SK-N-MC (cell line): ENCODE data around the gene SQSTM1.

Experiments used
- DNase-seq: peaks from one replicate; pipeline ENCODE4 v3.0.0-alpha.2; 2011; ENCODE audit warnings: low read depth, low spot score
- H3K27ac ChIP-seq: fragments of 200-600 bp; sonication (generic); 2 replicates; pipeline ENCODE4 v1.5.1; 2016; ENCODE audit warnings: mixed run types
- H3K36me3 ChIP-seq: fragments of 200-600 bp; sonication (generic); 2 replicates; pipeline ENCODE4 v1.6.1; 2017; ENCODE audit warnings: antibody characterized with exemption, low read length, mixed read lengths; ENCODE audit not compliant: insufficient read depth
- H3K4me3 ChIP-seq: fragments of 200-600 bp; sonication (generic); 2 replicates; pipeline ENCODE4 v1.5.1; 2016
- H3K9ac ChIP-seq: fragments of 200-600 bp; sonication (generic); 2 replicates; pipeline ENCODE4 v1.8.0; 2017; ENCODE audit warnings: mixed run types, mixed read lengths; ENCODE audit not compliant: insufficient read length
- H3K9me3 ChIP-seq: fragments of 200-600 bp; sonication (generic); 2 replicates; pipeline ENCODE4 v1.6.1; 2017; ENCODE audit warnings: low read depth, mild to moderate bottlenecking, antibody characterized with exemption, low read length, moderate library complexity, mixed read lengths
- EZH2 ChIP-seq: fragments of 200-600 bp; sonication (generic); IDR thresholded peaks from one replicate; pipeline ENCODE4 v1.6.1; 2017; ENCODE audit warnings: antibody characterized with exemption
- FOXP2 ChIP-seq: optimal IDR thresholded peaks from 2 replicates; pipeline ENCODE3; 2011; ENCODE audit warnings: mild to moderate bottlenecking, moderate library complexity; ENCODE audit not compliant: insufficient read depth; ENCODE audit errors: extremely low read length, control extremely low read depth
- POLR2AphosphoS5 ChIP-seq: IDR thresholded peaks from 2 replicates; pipeline ENCODE4 v1.6.1; 2012; ENCODE audit warnings: mild to moderate bottlenecking, low read depth, low read length, borderline replicate concordance

SQSTM1 gene

GRCh38 chr5:179874536-179875292 is 54.0 kb downstream of the SQSTM1 start:
- Histone ChIP-seq H3K9me3 (no peaks in the 10 kb centered on the region), H3K36me3 (peaks cover 12% of the 10 kb centered on the region; the same call in 1 of the 2 replicates), H3K4me3 (no peak overlapping the region), H3K9ac (no peak overlapping the region), H3K27ac (no peak overlapping the region)
- no peak for DNase-seq
- TF ChIP-seq FOXP2 (no peak), EZH2 (no peak), POLR2AphosphoS5 (no peak)

DNA sequence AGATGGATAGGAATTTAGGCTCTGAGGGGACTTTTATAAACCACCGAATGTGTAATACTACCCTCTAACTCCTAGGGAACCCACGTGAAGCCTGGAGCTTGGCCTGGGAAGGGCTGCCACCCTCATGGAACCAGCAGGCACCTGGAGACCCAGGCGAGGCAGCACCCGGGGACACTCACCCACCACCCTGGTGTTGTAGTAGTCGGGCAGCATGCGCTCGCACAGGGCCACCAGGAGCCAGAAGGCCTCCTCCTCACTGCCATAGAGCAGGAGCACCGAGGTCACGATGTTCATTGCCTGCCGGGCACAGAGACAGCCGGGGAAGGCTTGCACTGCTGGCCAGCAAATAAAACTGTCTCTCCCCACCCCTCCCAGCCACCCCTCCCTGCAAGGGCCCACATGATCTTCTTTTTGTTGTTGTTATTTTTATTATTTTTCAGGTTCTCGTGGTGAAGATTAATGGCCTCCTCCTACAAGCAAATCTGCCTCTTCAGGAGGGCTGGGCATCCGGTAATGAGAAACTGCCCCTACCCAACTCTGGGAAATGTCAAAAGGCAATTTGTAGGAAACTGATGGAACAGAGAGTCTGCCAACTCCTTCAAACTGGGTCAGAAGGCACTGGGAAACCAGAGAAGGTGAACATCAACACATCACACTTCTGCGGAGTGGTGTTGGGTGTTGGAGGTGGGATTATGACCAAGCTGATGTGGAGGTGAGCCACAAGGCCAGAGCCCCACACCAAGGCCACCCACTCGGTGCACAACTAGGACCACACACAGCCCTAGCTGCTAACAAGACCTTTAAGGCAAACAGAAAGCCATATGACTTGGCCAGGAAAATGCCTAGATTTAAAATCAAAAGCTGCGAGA is 55.3 kb downstream of the SQSTM1 start:
- Histone ChIP-seq H3K36me3 (peaks cover 12% of the 10 kb centered on the region; the same call in 1 of the 2 replicates), H3K4me3 (no peak overlapping the region), H3K27ac (no peak overlapping the region), H3K9ac (no peak overlapping the region), H3K9me3 (no peaks in the 10 kb centered on the region)
- no peak for DNase-seq
- TF ChIP-seq EZH2 (no peak), FOXP2 (no peak), POLR2AphosphoS5 (no peak)

GRCh38 chr5:179876610-179876952 is 55.9 kb downstream of the SQSTM1 start:
- H3K27ac ChIP-seq: no peak overlapping the region
- no peak overlapping the region for H3K9ac ChIP-seq
- H3K36me3 ChIP-seq: peaks cover 12% of the 10 kb centered on the region; the same call in 1 of the 2 replicates
- no peaks in the 10 kb centered on the region for H3K9me3 ChIP-seq
- TF ChIP-seq FOXP2: no peak
- no peak for TF ChIP-seq POLR2AphosphoS5
- no peak for TF ChIP-seq EZH2
- no peak for DNase-seq
- H3K4me3 ChIP-seq: no peak overlapping the region

DNA sequence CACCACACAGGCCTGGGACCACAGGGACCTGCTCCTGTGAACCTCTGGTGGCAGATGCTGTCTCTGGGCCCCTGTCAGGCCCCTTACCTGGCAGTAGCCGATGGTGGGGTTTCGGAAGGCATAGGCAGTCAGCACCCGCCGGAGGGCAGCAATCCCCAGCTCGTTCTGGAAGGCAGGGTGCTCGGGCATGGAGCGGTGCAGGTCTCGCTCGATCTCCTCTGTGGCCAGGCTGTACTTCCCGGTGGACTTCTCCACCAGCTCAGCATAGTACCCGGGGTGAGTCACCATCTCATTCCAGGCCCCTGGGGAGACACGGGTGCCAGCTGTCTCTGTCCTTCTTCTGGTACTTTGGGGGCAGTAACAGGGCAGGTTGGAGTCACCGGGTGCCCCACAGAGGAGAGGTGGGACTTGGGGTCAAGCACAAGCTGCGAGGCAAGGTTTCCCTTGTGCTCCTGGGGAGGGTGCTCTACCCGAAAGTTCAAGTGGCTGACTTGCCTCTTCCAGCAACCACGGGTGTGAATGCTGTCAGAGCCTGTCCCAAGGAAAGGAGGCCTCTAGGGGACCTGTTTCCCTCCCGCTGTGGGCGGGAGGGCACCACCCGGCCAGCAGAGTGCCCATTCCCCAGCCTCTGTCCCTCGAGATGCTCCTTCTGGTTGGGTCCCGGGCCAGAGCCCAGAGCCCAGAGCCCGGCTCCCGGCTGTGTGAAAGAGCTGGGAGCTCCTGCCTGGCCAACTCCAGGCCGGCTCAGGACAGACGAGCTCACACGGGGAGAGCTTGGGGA is 57.7 kb downstream of the SQSTM1 start:
- no peak for TF ChIP-seq POLR2AphosphoS5
- no peak for TF ChIP-seq FOXP2
- TF ChIP-seq EZH2: no peak
- no peak overlapping the region for H3K9ac ChIP-seq
- no peak overlapping the region for H3K27ac ChIP-seq
- H3K4me3 ChIP-seq: no peak overlapping the region
- peaks cover 3% of the 10 kb centered on the region; the same call in 1 of the 2 replicates for H3K9me3 ChIP-seq
- no peak for DNase-seq
- peaks cover 14% of the 10 kb centered on the region for H3K36me3 ChIP-seq

DNA sequence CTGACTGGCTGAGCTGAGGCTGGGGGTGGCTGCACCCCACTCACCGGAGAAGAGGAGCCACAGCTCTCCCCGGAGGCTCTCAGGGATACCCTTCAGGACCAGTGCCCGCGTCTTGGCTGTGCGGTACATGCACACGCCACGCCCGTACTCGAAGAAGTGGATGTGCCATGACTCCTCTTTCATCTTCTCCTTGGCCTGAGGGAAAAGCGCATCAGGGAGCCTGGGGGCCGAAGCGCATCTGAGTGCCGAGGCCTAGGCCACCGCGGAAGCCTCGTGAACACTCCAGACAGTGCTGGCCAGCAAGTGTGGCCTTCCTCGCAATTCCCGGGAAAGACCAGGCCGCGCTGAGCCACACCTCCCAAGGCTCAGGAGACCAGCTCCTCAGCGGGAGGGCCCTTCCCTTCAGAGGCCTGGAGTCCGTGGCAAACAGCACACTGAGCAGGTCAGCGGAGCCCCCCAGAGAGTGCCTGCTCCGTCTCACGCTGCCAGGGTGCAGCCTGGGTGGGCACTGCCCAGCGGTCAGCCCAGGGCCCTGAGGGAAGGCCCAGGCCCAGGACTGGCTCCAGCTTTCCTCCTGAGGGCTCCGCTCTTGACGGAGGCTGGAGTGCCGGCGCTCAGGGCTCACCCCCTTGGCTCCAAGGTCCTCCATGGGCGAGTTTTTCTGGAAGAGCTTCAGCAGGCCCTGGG is 58.4 kb downstream of the SQSTM1 start:
- no peak for DNase-seq
- H3K36me3 ChIP-seq: peaks cover 22% of the 10 kb centered on the region
- H3K4me3 ChIP-seq: no peak overlapping the region
- H3K27ac ChIP-seq: no peak overlapping the region
- H3K9ac ChIP-seq: no peak overlapping the region
- H3K9me3 ChIP-seq: peaks cover 11% of the 10 kb centered on the region; the same call in 1 of the 2 replicates
- no peak for TF ChIP-seq POLR2AphosphoS5
- no peak for TF ChIP-seq FOXP2
- TF ChIP-seq EZH2: no peak

DNA sequence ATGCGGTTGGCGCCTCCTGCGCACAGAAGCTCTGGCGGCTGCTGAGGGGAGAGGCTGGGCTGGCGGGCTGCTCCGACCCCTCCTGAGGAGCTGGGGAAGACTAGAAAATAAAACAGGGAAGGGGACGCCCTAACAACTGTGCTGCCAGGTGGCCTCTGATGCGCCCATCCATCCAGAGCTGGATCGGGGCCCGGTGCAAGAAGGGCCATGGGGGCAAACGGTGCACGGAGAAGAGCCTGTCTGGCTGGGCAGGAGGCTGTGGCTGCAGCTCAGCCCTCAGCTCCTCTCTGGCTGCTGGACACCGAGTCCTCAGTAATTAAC is 58.9 kb downstream of the SQSTM1 start:
- peaks cover 26% of the 10 kb centered on the region for H3K36me3 ChIP-seq
- no peak overlapping the region for H3K9ac ChIP-seq
- DNase-seq: no peak
- H3K27ac ChIP-seq: no peak overlapping the region
- TF ChIP-seq EZH2 (no peak), POLR2AphosphoS5 (no peak), FOXP2 (no peak)
- peaks cover 15% of the 10 kb centered on the region; the same call in 1 of the 2 replicates for H3K9me3 ChIP-seq
- no peak overlapping the region for H3K4me3 ChIP-seq

DNA sequence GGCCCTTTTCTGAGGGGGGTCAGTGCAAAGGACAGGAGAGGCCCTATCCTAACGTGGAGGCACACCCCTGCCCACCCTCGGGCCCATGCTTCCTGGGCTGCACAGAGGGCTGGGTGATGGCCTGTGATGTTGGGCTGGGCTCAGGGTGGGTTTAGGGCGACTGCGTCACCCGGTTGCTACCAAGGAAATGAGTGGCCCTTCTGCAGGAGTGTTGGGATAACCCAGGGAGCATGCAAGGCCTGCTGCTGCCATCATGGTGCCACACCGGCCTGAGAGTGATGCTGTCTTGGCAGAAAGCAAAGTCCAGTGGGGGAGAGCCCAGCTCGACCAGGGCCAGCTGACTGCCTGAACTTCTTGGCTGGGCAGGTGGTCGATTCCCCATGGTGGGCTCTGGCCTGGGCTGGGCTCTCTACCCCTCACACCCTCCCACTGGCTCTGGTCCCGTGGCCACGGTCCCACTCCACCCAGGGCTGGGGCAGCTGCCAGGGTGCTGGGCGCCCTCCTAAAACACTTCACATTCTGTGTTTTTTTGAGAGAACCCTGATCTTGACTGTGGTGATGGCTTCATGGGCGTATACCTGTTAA is 59.5 kb downstream of the SQSTM1 start:
- H3K27ac ChIP-seq: no peak overlapping the region
- H3K4me3 ChIP-seq: no peak overlapping the region
- DNase-seq: no peak
- H3K9me3 ChIP-seq: peaks cover 15% of the 10 kb centered on the region; the same call in 1 of the 2 replicates
- TF ChIP-seq EZH2: no peak
- TF ChIP-seq POLR2AphosphoS5: no peak
- TF ChIP-seq FOXP2: no peak
- H3K9ac ChIP-seq: no peak overlapping the region
- H3K36me3 ChIP-seq: peaks cover 27% of the 10 kb centered on the region
